ENCODE data around the gene FHIP1B. TPM values are rescaled to one million over a fixed set of nuclear protein-coding genes. Genes with fewer than 3 reads are reported as not detected.

Gene FHIP1B
- total RNA-seq, 1 experiment from 2014 or later = 32.1 TPM

GRCh38 chr11:6204706-6205105 lies 29.7 kb downstream of the FHIP1B start:
- intact Hi-C loops (cut with micrococcal nuclease) = no loop called here
- ChIA-PET POLR2A (no interaction called here), CTCF (no interaction called here), RAD21 (ENCODE audit: low non-redundant PET in 1 of 2, low total read pairs in 2 of 2, uncharacterized antibody in 2 of 2, unreplicated experiment in 2 of 2) (no interaction called here)
- no TSS peak for BruUV-seq (replicated peaks)
- Histone ChIP-seq H3K36me3 (ENCODE audit: control insufficient read depth in 1 of 2, insufficient read depth in 2 of 2, low read length in 2 of 2) (no peaks in the 10 kb centered on the region; a peak in 2 of 4 replicates), H4K20me1 (ENCODE audit: insufficient read depth) (no peaks in the 10 kb centered on the region), H3K4me3 (replicated peaks in 1 of 2; ENCODE audit: low read depth in 1 of 2, low read length in 2 of 2) (no peak overlapping the region), H3K4me1 (ENCODE audit: control insufficient read depth in 1 of 2, insufficient read depth in 2 of 2, low read length in 2 of 2) (no peaks in the 10 kb centered on the region), H3K27ac (ENCODE audit: low read depth, low read length) (no peak overlapping the region), H3K4me2 (ENCODE audit: low read length) (no peak overlapping the region), H3K27me3 (ENCODE audit: insufficient read depth, low read length) (no peaks in the 10 kb centered on the region), H3K9me2 (ENCODE audit: insufficient read depth) (no peaks in the 10 kb centered on the region), H3K9ac (ENCODE audit: low read length) (no peak overlapping the region), H3K9me3 (ENCODE audit: control insufficient read depth in 1 of 2, insufficient read depth in 1 of 2, low read depth in 1 of 2, low read length in 2 of 2) (no peaks in the 10 kb centered on the region), H3K79me2 (ENCODE audit: insufficient read depth, low read length) (no peaks in the 10 kb centered on the region), H2AFZ (ENCODE audit: low read depth, low read length, poor library complexity, severe bottlenecking) (no peak overlapping the region)
- ATAC-seq (no peak), DNase-seq (ENCODE audit: low read depth, low spot score) (no peak)
- TF ChIP-seq ZBTB33 (IDR thresholded peaks at IDR 0.05; ENCODE audit: extremely low read depth, insufficient replicate concordance, low read length) = no peak

GRCh38 chr11:6203327-6203726 lies 31.1 kb downstream of the FHIP1B start:
- Histone ChIP-seq H3K4me3 (replicated peaks in 1 of 2; ENCODE audit: low read depth in 1 of 2, low read length in 2 of 2) (no peak overlapping the region), H3K4me1 (ENCODE audit: control insufficient read depth in 1 of 2, insufficient read depth in 2 of 2, low read length in 2 of 2) (no peaks in the 10 kb centered on the region), H3K9me3 (ENCODE audit: control insufficient read depth in 1 of 2, insufficient read depth in 1 of 2, low read depth in 1 of 2, low read length in 2 of 2) (no peaks in the 10 kb centered on the region), H4K20me1 (ENCODE audit: insufficient read depth) (no peaks in the 10 kb centered on the region), H3K36me3 (ENCODE audit: control insufficient read depth in 1 of 2, insufficient read depth in 2 of 2, low read length in 2 of 2) (no peaks in the 10 kb centered on the region; a peak in 1 of 4 replicates), H3K79me2 (ENCODE audit: insufficient read depth, low read length) (no peaks in the 10 kb centered on the region), H3K27ac (ENCODE audit: low read depth, low read length) (no peak overlapping the region), H3K9ac (ENCODE audit: low read length) (no peak overlapping the region), H2AFZ (ENCODE audit: low read depth, low read length, poor library complexity, severe bottlenecking) (no peak overlapping the region), H3K4me2 (ENCODE audit: low read length) (no peak overlapping the region), H3K9me2 (ENCODE audit: insufficient read depth) (no peaks in the 10 kb centered on the region), H3K27me3 (ENCODE audit: insufficient read depth, low read length) (peaks cover 5% of the 10 kb centered on the region; the same call in 1 of the 2 replicates)
- no peak for DNase-seq (ENCODE audit: low read depth, low spot score)
- BruUV-seq (replicated peaks) = no TSS peak
- RAD21 ChIA-PET (ENCODE audit: low non-redundant PET in 1 of 2, low total read pairs in 2 of 2, uncharacterized antibody in 2 of 2, unreplicated experiment in 2 of 2) = no interaction called here
- no peak for ATAC-seq
- CTCF ChIA-PET = no interaction called here
- intact Hi-C loops (cut with micrococcal nuclease) = no loop called here
- no peak for TF ChIP-seq SRF (IDR thresholded peaks at IDR 0.05; ENCODE audit: low read depth)
- no peak for TF ChIP-seq SIN3A (IDR thresholded peaks at IDR 0.05; ENCODE audit: low read depth)
- no peak for TF ChIP-seq MAX (IDR thresholded peaks at IDR 0.05)
- no peak for TF ChIP-seq EGR1 (IDR thresholded peaks at IDR 0.05; ENCODE audit: low read depth)
- no peak for TF ChIP-seq CTCF (IDR thresholded peaks at IDR 0.05 in 2 of 3, conservative IDR thresholded peaks at IDR 0.05 in 1 of 3; ENCODE audit: borderline replicate concordance in 1 of 3, insufficient read depth in 1 of 3, low read depth in 2 of 3, low read length in 2 of 3)
- TF ChIP-seq ZNF274 (IDR thresholded peaks at IDR 0.05; ENCODE audit: low read depth, low read length) = no peak
- POLR2A ChIA-PET = no interaction called here

Data from HCT116 (cell line).